SK-N-SH (cell line): ENCODE measurements around the gene BAIAP3. TPM values are rescaled to one million over a fixed set of nuclear protein-coding genes. Genes with fewer than 3 reads are reported as not detected.

Source experiments
- CTCF ChIA-PET: fragments of 300-600, 350-600 bp; formaldehyde crosslinking; extraction: SDS; loops from one replicate; lab custom pipeline; 2021; lab: Yijun Ruan, JAX
- POLR2A ChIA-PET: fragments of 350-600 bp; sonication (Branson Sonifier 250); formaldehyde crosslinking; extraction: SDS; loops from one replicate; lab custom pipeline; 2020; ENCODE audit warnings: antibody characterized with exemption, inconsistent platforms; lab: Yijun Ruan, JAX
- DNase-seq: peaks from one replicate; pipeline ENCODE4 v3.0.0; 2012
- H2AFZ ChIP-seq: fragments of 200-600 bp; sonication (generic); 2 replicates; pipeline ENCODE4 v1.8.1; 2016; ENCODE audit warnings: antibody characterized with exemption, mild to moderate bottlenecking, low read depth
- H3F3A ChIP-seq: fragments of 200-600 bp; sonication (generic); replicated peaks from 2 replicates; pipeline ENCODE3; 2016; ENCODE audit warnings: antibody characterized with exemption, mild to moderate bottlenecking; ENCODE audit not compliant: insufficient read depth
- H3K27ac ChIP-seq, 2 experiments: fragments of 200-500 bp in 1 of 2; fragments of 200-600 bp in 1 of 2; sonication (Bioruptor generic) in 1 of 2; sonication (generic), shearing (Covaris generic) in 1 of 2; 2 replicates each; pipeline versions ENCODE4 v1.5.1 to v1.6.1; 2014 to 2016; ENCODE audit warnings: low read depth in 2 of 2, inconsistent platforms in 1 of 2, low read length in 1 of 2, mild to moderate bottlenecking in 1 of 2, mixed read lengths in 1 of 2
- H3K27me3 ChIP-seq: fragments of 200-600 bp; sonication (generic), shearing (Covaris generic); 2 replicates; pipeline ENCODE4 v1.6.1; 2016; ENCODE audit warnings: mixed run types; ENCODE audit not compliant: insufficient read depth
- H3K36me3 ChIP-seq, 2 experiments: fragments of 200-500 bp in 1 of 2; fragments of 200-600 bp in 1 of 2; sonication (Bioruptor generic) in 1 of 2; sonication (generic) in 1 of 2; replicated peaks in 1 of 2; 2 replicates each; pipeline versions ENCODE3 to v1.5.1; 2014 to 2016; ENCODE audit warnings: low read length in 1 of 2, mild to moderate bottlenecking in 1 of 2; ENCODE audit not compliant: insufficient read depth in 2 of 2, control insufficient read depth in 1 of 2
- H3K4me1 ChIP-seq, 2 experiments: fragments of 200-500 bp in 1 of 2; fragments of 200-600 bp in 1 of 2; sonication (Bioruptor generic) in 1 of 2; sonication (generic), shearing (Covaris generic) in 1 of 2; 2 replicates each; pipeline versions ENCODE4 v1.5.1 to v1.6.1; 2014 to 2016; ENCODE audit warnings: low read depth in 1 of 2, low read length in 1 of 2, mixed run types in 1 of 2; ENCODE audit not compliant: insufficient read depth in 2 of 2, control insufficient read depth in 1 of 2
- H3K4me2 ChIP-seq: fragments of 200-600 bp; sonication (generic), shearing (Covaris generic); 2 replicates; pipeline ENCODE4 v1.6.1; 2017; ENCODE audit warnings: mixed run types
- H3K4me3 ChIP-seq, 2 experiments: fragments of 200-500 bp in 1 of 2; fragments of 200-600 bp in 1 of 2; sonication (Bioruptor generic) in 1 of 2; sonication (generic), shearing (Covaris generic) in 1 of 2; 2 replicates each; pipeline versions ENCODE4 v1.5.1 to v1.8.1; 2014 to 2016; ENCODE audit warnings: low read depth in 2 of 2, inconsistent platforms in 1 of 2, low read length in 1 of 2, mild to moderate bottlenecking in 1 of 2, mixed read lengths in 1 of 2, moderate library complexity in 1 of 2
- H3K79me2 ChIP-seq: fragments of 200-600 bp; sonication (generic); 2 replicates; pipeline ENCODE4 v1.8.1; 2017; ENCODE audit warnings: mild to moderate bottlenecking; ENCODE audit not compliant: insufficient read depth
- H3K9ac ChIP-seq: fragments of 200-600 bp; sonication (generic); 2 replicates; pipeline ENCODE4 v1.6.1; 2017; ENCODE audit warnings: mixed run types
- H3K9me2 ChIP-seq: fragments of 200-600 bp; sonication (generic); 2 replicates; pipeline ENCODE4 v1.6.1; 2017; ENCODE audit warnings: mixed run types
- H3K9me3 ChIP-seq: fragments of 200-600 bp; sonication (generic); 2 replicates; pipeline ENCODE4 v1.6.1; 2017; ENCODE audit warnings: mixed run types, mild to moderate bottlenecking, moderate library complexity
- H4K20me1 ChIP-seq: fragments of 200-600 bp; sonication (generic); 2 replicates; pipeline ENCODE4 v1.6.1; 2017; ENCODE audit warnings: mild to moderate bottlenecking, mixed run types; ENCODE audit not compliant: insufficient read depth
- CHD2 ChIP-seq: fragments of 150-350 bp; IDR thresholded peaks from 2 replicates; pipeline ENCODE4 v1.6.1; 2018; ENCODE audit warnings: low read length; ENCODE audit not compliant: partially characterized antibody
- FOXJ3 ChIP-seq: sonication (generic); formaldehyde crosslinking; IDR thresholded peaks from 2 replicates; pipeline ENCODE4 v1.5.1; 2020; ENCODE audit warnings: mild to moderate bottlenecking, missing genetic modification reagents
- GABPA ChIP-seq: IDR thresholded peaks from 2 replicates; pipeline ENCODE4 v1.4.0; 2012; ENCODE audit warnings: low read depth, mild to moderate bottlenecking
- MEF2A ChIP-seq: IDR thresholded peaks from 2 replicates; pipeline ENCODE4 v1.4.0; 2012; ENCODE audit warnings: low read depth, borderline replicate concordance
- MXI1 ChIP-seq: IDR thresholded peaks from 2 replicates; pipeline ENCODE4 v1.6.1; 2012; ENCODE audit warnings: mild to moderate bottlenecking, low read depth, low read length, improper control_type of control experiment
- NFIC ChIP-seq: IDR thresholded peaks from 2 replicates; pipeline ENCODE4 v1.4.0; 2012; ENCODE audit warnings: borderline replicate concordance
- NRF1 ChIP-seq: IDR thresholded peaks from 2 replicates; pipeline ENCODE4 v1.6.1; 2012; ENCODE audit warnings: low read depth, mild to moderate bottlenecking, low read length
- PBX3 ChIP-seq: IDR thresholded peaks from 2 replicates; pipeline ENCODE4; 2012
- POLR2AphosphoS5 ChIP-seq: IDR thresholded peaks from 2 replicates; pipeline ENCODE4 v1.6.1; 2012; ENCODE audit warnings: low read depth, low read length
- RAD21 ChIP-seq: IDR thresholded peaks from 2 replicates; pipeline ENCODE4 v1.6.1; 2012; ENCODE audit warnings: mild to moderate bottlenecking, low read length
- RCOR1 ChIP-seq: fragments of 150-350 bp; IDR thresholded peaks from 2 replicates; pipeline ENCODE4 v1.6.1; 2017; ENCODE audit warnings: antibody characterized with exemption, low read length
- SMC3 ChIP-seq: IDR thresholded peaks from 2 replicates; pipeline ENCODE4 v1.6.1; 2012; ENCODE audit warnings: low read depth, low read length, improper control_type of control experiment
- TCF12 ChIP-seq: IDR thresholded peaks from 2 replicates; pipeline ENCODE4 v1.4.0; 2012
- TEAD4 ChIP-seq: IDR thresholded peaks from 2 replicates; pipeline ENCODE4 v1.4.0; 2012; ENCODE audit warnings: mild to moderate bottlenecking, borderline replicate concordance; ENCODE audit not compliant: insufficient read depth
- USF1 ChIP-seq: IDR thresholded peaks from 2 replicates; pipeline ENCODE4 v1.4.0; 2012; ENCODE audit warnings: low read depth, borderline replicate concordance
- WGBS: methylation state at CpG from one replicate; pipeline ENCODE4 v1.1.6; 2017; ENCODE audit warnings: low lambda C conversion rate; 5-methylcytosine and 5-hydroxymethylcytosine counted together
- polyA plus RNA-seq, 3 experiments: library from polyadenylated mRNA; depleted of rRNA; stranded (reverse); fragments of >200 nt; gene quantifications; 2 replicates each; pipeline ENCODE4 v1.2.3, GENCODE V29; 2012

The BAIAP3 gene
- polyA plus RNA-seq, 1 of the 3 experiments (the other 2 are of a cell fraction): 1.1 TPM

GRCh38 chr16:1323296-1324239 lies 9.9 kb upstream of the BAIAP3 start:
- Histone ChIP-seq H3K4me1 (no peaks in the 10 kb centered on the region), H3K27ac (no peak overlapping the region), H3K9me2 (no peaks in the 10 kb centered on the region), H3K9me3 (no peaks in the 10 kb centered on the region), H3K9ac (no peak overlapping the region), H2AFZ (no peak overlapping the region), H3K4me3 (no peak overlapping the region), H4K20me1 (peaks cover 25% of the 10 kb centered on the region; the same call in 1 of the 2 replicates), H3K79me2 (peaks cover 8% of the 10 kb centered on the region; the same call in 1 of the 2 replicates), H3K4me2 (no peak overlapping the region), H3K36me3 (peaks cover 8 to 50% of the 10 kb centered on the region in 2 experiments), H3F3A (peaks cover 5% of the 10 kb centered on the region), H3K27me3 (no peaks in the 10 kb centered on the region)
- CTCF ChIA-PET: interaction anchor here (1.0 to 1.6 kb wide), 3 partner anchors 9 to 23 kb away, joined by 3 to 4 read pairs (median 3); no protein-coding TSS in a partner anchor
- WGBS: 88% methylated on average over 8 of the region's 35 CpGs
- POLR2A ChIA-PET: no interaction called here
- TF ChIP-seq GABPA: no peak
- no peak for TF ChIP-seq TCF12
- no peak for TF ChIP-seq TEAD4
- TF ChIP-seq FOXJ3: no peak
- DNase-seq: no peak

- no peaks in the 10 kb centered on the region for H3K27me3 ChIP-seq
- H3K4me2 ChIP-seq: no peak overlapping the region
- peaks cover 5% of the 10 kb centered on the region for H3F3A ChIP-seq
- no peak for DNase-seq
- no peaks in the 10 kb centered on the region for H3K4me1 ChIP-seq
- no peak overlapping the region for H3K4me3 ChIP-seq
- H3K36me3 ChIP-seq: peaks cover 4 to 42% of the 10 kb centered on the region in 2 experiments
- H3K79me2 ChIP-seq: no peaks in the 10 kb centered on the region
- no peak overlapping the region for H2AFZ ChIP-seq
- no peak overlapping the region for H3K9ac ChIP-seq
- H4K20me1 ChIP-seq: peaks cover 17% of the 10 kb centered on the region; the same call in 1 of the 2 replicates
- ChIA-PET CTCF (interaction anchor here (1.0 to 1.6 kb wide), 3 partner anchors 8 to 22 kb away, joined by 3 to 4 read pairs (median 3); no protein-coding TSS in a partner anchor), POLR2A (no interaction called here)
- no peak for TF ChIP-seq POLR2AphosphoS5
- TF ChIP-seq NFIC: no peak
- H3K9me3 ChIP-seq: no peaks in the 10 kb centered on the region
- H3K9me2 ChIP-seq: no peaks in the 10 kb centered on the region
- no peak overlapping the region for H3K27ac ChIP-seq
- 91% methylated on average over 22 of the region's 22 CpGs for WGBS
Measured at GRCh38 chr16:1324286-1324826, 9.1 kb upstream of the BAIAP3 start.

- Histone ChIP-seq H3K4me1 (no peaks in the 10 kb centered on the region), H3K9me2 (no peaks in the 10 kb centered on the region), H3K9me3 (no peaks in the 10 kb centered on the region), H3K79me2 (no peaks in the 10 kb centered on the region), H4K20me1 (peaks cover 10% of the 10 kb centered on the region; the same call in 1 of the 2 replicates), H3K4me3 (no peak overlapping the region), H2AFZ (no peak overlapping the region), H3K27me3 (no peaks in the 10 kb centered on the region), H3K36me3 (peaks cover 0 to 33% of the 10 kb centered on the region in 2 experiments), H3F3A (peaks cover 5% of the 10 kb centered on the region), H3K4me2 (no peak overlapping the region), H3K9ac (no peak overlapping the region), H3K27ac (no peak overlapping the region)
- DNase-seq: no peak
- TF ChIP-seq NRF1 (no peak), POLR2AphosphoS5 (no peak), USF1 (no peak), MXI1 (no peak), RCOR1 (no peak), PBX3 (no peak), CHD2 (no peak), GABPA (no peak), RAD21 (no peak), MEF2A (no peak), SMC3 (no peak)
- WGBS: 96% methylated on average over 9 of the region's 15 CpGs
- CTCF ChIA-PET: no interaction called here
- POLR2A ChIA-PET: no interaction called here
Measured at GRCh38 chr16:1325261-1325660, 8.2 kb upstream of the BAIAP3 start.
